ENCODE results near the gene GHRL.

GHRL gene

DNA sequence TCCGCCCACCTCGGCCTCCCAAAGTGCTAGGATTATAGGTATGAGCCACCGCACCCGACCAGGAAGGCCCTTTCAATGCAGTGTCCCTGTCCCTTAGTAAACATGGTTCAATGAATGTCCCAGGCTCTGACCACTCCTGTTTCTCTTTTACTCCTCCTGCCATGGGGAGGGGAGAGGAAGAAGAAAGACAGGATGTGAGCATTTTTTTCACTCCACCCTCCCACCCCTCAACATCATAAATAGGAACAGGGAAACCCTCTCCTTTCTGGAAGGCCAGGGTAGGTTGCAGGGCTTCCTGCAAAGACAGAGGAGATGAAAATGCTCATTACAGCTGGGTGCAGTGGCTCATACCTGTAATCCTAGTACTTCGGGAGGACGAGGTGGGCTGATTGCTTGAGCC lies 51.9 kb downstream of the GHRL start:
- TF ChIP-seq CTCF (IDR thresholded peaks at IDR 0.05), result no peak
- DNase-seq (ENCODE audit: low spot score), result no peak
- no peak overlapping the region for H3K27ac ChIP-seq
- H3K4me3 ChIP-seq, result no peak overlapping the region

GRCh38 chr3:10238345-10239183 lies 54.2 kb downstream of the GHRL start:
- DNase-seq (ENCODE audit: low spot score), result no peak
- TF ChIP-seq CTCF (IDR thresholded peaks at IDR 0.05), result no peak
- Histone ChIP-seq H3K27ac (no peak overlapping the region), H3K4me3 (no peak overlapping the region)

Measured in coronary artery (tissue), 2 donors.